ENCODE measurements around the gene BFSP1. TPM values are rescaled to one million over a fixed set of nuclear protein-coding genes. Genes with fewer than 3 reads are reported as not detected.

The BFSP1 gene
- 1.9 and 2.9 TPM in 2 replicates for total RNA-seq

DNA sequence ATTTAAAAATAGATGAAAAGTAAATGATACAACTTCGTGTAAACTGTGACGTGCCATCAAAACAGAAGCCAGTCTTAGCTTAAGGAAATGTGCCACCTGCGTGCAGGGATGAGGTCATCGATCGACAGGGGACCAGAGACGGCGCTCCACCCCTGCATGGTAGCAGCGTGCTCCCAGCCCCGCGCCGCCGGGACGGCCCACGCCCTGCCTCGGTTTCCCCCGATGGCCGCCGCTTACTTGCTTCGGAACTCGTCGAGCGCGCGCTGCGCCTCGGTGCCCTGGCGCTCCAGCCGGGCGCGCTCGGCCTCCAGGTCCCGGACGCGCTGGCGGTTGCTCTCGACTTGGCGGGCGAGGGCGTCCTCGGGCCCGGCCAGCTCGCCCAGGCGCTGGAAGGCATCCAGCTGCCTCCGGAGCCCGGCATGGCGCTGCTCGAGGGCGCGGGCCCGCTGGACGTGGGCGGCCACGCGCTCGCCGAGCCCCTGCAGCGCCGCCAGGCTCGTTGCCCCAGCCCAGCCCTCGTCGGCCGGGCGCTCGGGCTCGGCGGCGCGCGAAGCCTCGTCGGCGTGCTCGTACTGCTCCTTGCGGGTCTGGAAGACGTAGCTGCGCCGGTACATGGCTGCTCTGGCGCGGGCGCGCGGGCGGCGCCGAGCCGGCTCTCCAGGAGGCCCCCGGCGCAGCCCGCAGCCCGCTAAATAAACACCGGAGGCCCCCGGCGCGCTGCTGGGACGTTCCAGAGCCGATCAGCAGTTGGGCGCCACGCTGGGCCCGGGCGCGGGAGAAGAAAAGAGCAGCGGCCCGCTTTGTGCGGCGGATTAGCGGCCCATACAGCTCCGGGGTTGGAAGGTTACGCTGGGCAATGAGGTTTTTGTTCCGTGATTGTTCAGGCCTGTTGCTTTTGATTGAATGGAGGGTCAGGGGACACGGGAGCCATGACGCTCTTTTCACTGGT lies at the start of gene BFSP1:
Gene BFSP1 (minus strand): TSS at position 664 of the 949 bp plus-strand sequence. CDS start 50 bp downstream, at position 614.

DNA sequence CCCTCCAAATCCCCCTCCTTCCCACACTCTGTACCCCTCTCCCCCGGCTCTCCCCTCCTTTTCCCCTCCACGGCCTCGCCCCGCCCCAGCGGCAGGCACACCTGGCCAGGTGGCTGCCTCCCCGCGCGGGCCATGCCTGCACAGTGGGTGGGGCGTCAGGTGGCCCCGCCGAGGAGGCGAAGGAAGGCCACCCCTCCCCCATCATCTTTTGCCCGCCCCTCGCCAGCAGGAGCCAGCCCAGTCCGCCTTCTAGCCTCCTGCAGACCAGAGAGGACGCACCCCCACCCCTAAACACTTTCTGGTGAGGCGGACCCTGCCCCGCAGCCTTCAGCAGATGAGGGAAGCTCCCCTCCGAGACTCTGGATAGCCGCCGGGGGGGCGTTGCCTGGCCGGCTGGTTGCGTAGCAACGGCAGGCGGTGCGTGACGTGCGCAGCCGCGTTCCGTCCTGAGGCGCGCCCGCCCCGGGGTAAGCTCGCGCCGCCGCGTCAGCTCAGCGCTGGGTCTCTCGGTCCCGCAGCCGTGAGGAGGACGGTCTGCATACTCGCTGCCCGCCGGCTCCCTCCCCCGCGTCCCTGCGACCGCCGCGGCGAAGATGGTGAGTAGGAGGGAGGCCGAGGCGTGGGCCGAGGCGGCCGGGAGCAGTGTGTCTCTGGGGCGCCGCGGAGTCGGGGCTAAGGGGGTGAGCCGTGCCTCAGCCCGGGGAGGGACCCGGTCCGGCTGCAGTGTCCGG lies 38.6 kb upstream of the BFSP1 start, which contains the start of gene DSTN:
Gene DSTN (plus strand): TSS at position 460 of the 731 bp plus-strand sequence. CDS start 134 bp downstream, at position 594.

Other genes with a start within 250 kb of the BFSP1 start
- gene DSTN, start 38.7 kb upstream of the BFSP1 start, total RNA-seq: 303 and 357 TPM in 2 replicates
- 199 and 273 TPM in 2 replicates for gene RRBP1, start 150.9 kb upstream of the BFSP1 start, total RNA-seq
- not detected in 2 replicates for gene BANF2, start 168.6 kb upstream of the BFSP1 start, total RNA-seq